Adrenal gland (tissue), 5 donors: ENCODE results near the gene GALNT11.
"Not testable (repeated sequence)": the region's sequence is repeated elsewhere in the genome, so short reads cannot be mapped to it uniquely, and the experiment has no call there.

Experiments used
- POLR2A ChIP-seq, 2 donors: fragments of 450-650 bp; IDR thresholded peaks; one replicate each; pipeline ENCODE4 v1.6.1; 2017; ENCODE audit warnings: antibody characterized with exemption in 2 of 2, mild to moderate bottlenecking in 2 of 2, moderate library complexity in 1 of 2
- TF ChIP-seq, protein P1 (sequence below), 6 experiments: fragments of 450-650 bp in 4 of 6; fragments of 200-600 bp in 2 of 6; sonication (generic) in 1 of 6; IDR thresholded peaks; 1 replicate in 5 of 6; 2 replicates in 1 of 6; pipeline versions ENCODE4 v1.5.1 to v1.8.0; 2016 to 2021; ENCODE audit warnings: antibody characterized with exemption in 6 of 6, mild to moderate bottlenecking in 2 of 6, moderate library complexity in 1 of 6
- donor health status: DM: no; HTN: no; CAD: no.

- TF ChIP-seq, protein P1, sequence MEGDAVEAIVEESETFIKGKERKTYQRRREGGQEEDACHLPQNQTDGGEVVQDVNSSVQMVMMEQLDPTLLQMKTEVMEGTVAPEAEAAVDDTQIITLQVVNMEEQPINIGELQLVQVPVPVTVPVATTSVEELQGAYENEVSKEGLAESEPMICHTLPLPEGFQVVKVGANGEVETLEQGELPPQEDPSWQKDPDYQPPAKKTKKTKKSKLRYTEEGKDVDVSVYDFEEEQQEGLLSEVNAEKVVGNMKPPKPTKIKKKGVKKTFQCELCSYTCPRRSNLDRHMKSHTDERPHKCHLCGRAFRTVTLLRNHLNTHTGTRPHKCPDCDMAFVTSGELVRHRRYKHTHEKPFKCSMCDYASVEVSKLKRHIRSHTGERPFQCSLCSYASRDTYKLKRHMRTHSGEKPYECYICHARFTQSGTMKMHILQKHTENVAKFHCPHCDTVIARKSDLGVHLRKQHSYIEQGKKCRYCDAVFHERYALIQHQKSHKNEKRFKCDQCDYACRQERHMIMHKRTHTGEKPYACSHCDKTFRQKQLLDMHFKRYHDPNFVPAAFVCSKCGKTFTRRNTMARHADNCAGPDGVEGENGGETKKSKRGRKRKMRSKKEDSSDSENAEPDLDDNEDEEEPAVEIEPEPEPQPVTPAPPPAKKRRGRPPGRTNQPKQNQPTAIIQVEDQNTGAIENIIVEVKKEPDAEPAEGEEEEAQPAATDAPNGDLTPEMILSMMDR (IDR thresholded peaks at IDR 0.05), result not testable (repeated sequence)
- not testable (repeated sequence) for TF ChIP-seq POLR2A (IDR thresholded peaks at IDR 0.05)
These were observed 17.6 kb downstream of the GALNT11 start for GRCh38 chr7:152043086-152043485.
